ENCODE data around the gene UAP1.

DNA sequence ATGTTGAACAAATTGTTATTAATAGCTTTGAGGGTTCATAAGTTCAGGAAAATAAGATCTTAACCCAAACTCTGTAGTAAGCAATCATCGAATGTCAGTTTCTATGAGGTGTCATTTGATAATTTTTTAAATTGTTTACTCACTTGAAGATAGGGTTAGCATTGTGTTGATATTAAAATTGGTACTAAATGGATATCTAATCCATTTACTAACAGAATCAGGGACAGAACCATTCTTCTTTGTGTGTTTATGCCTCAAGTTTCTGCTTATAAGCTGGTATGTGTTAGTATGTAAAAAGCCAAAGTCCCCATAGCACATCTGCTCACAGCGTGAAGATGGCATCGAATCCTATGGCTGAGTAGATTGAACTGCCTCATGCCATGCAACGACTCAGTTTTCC is 84.1 kb downstream of the UAP1 start:
- TF ChIP-seq POLR2A (IDR thresholded peaks at IDR 0.05) (no peak), CTCF (IDR thresholded peaks at IDR 0.05) (no peak)

Measured in right lobe of liver (tissue), 4 donors.